HTR-8/SVneo (cell line): ENCODE results near the gene PTPN4.

Experiments
- DNase-seq: peaks from one replicate; pipeline ENCODE4 v3.0.0; 2011; ENCODE audit warnings: low spot score, mixed read lengths; ENCODE audit not compliant: insufficient read length
- FAIRE-seq: peaks from 2 replicates; lab custom pipeline; 2011; peaks lifted over from hg19 to GRCh38; lab: Jason Lieb, UNC

The PTPN4 gene

GRCh38 chr2:119841550-119841949 lies 81.8 kb downstream of the PTPN4 start:
- DNase-seq (no peak), FAIRE-seq (no peak)

DNA sequence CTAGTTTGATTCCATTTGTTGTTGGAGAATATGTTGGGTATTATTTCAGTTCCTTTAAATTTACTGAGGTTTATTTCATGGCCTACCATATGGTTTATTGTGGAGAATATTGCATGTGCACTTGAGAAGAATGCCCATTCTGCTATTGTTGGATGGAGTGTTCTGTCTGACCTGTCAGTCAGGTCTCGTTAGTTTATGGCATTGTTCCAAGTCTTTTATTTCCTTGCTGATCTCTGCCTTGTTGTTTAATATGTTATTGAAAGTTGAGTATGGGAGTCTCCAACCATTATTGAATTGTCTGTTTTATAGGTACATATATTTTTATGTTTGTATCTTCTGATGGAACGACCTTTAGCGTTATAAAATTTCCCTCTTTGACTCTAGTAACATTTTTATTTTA lies 86.3 kb downstream of the PTPN4 start:
- DNase-seq (no peak), FAIRE-seq (no peak)

- DNase-seq: no peak
- no peak for FAIRE-seq
Measured at GRCh38 chr2:119849838-119850565, 90.3 kb downstream of the PTPN4 start.

DNA sequence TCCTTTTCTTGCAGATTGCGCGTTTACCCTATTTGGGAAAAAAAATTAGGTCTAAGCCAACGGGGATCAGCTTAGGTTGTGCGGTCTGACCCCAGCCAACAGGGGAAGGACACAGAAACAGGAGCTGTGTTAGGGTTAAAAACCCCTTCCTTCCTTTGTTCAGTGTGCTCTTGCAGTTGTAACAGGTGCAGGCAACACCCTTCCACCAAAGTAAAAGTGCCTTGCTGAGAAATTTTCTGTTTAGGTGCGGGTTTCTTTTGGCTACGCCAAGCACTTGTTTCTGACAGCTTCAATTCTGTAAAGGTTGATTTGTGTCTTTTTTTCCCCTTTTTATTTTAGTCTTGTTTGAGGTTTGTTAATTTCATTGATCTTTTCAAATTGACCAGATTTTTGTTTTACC lies 92.5 kb downstream of the PTPN4 start:
- no peak for FAIRE-seq
- no peak for DNase-seq

- FAIRE-seq: no peak
Measured at GRCh38 chr2:119853777-119854399, 94.2 kb downstream of the PTPN4 start.

DNA sequence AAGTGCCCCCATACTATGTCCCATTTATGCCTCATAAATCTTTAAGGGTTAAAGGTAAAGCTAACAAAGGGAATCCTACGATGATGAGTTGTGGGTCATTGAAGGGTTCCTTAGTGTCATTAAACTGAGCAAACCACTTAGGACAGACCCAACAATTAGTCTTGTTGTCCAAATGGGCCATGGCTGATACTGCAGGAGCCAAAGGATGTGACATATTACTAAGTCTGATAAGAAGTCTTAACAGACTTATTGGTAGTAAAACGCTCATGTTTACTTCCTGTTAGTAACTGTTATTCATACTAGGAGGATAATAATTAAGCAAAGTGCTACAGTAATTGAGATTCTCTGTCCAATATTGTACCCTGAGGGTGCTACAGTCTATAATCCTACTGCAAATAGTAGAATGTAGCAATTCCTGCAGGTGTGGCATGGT lies 96.8 kb downstream of the PTPN4 start:
- FAIRE-seq (no peak), DNase-seq (no peak)

More at GRCh38 chr2:119853777-119854399, 94.2 kb downstream of the PTPN4 start:
- DNase-seq: no peak

- no peak for DNase-seq
- FAIRE-seq: no peak
Measured at GRCh38 chr2:119857742-119858141, 98.0 kb downstream of the PTPN4 start.

DNA sequence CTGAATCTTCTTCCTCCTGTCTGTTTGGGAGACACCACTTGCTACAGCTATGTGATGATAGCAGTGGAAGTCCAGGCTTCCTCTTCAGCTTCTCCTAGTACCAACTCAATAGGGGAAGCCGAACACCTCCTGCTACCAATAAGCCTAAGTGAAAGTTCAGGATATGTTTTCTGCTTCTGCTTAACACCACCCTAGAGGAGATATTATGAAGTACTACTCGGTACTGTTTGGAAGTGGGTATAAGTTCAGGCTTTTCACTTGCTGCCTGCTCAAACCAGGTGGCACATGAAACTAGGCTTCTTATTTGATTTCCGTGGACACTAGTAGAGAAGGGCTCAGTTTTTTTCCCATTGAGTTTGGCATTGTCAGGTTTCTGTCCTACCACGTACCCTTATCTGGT lies 99.8 kb downstream of the PTPN4 start:
- no peak for FAIRE-seq
- no peak for DNase-seq

- DNase-seq (no peak), FAIRE-seq (no peak)
Measured at GRCh38 chr2:119860924-119861323, 101.2 kb downstream of the PTPN4 start.

DNA sequence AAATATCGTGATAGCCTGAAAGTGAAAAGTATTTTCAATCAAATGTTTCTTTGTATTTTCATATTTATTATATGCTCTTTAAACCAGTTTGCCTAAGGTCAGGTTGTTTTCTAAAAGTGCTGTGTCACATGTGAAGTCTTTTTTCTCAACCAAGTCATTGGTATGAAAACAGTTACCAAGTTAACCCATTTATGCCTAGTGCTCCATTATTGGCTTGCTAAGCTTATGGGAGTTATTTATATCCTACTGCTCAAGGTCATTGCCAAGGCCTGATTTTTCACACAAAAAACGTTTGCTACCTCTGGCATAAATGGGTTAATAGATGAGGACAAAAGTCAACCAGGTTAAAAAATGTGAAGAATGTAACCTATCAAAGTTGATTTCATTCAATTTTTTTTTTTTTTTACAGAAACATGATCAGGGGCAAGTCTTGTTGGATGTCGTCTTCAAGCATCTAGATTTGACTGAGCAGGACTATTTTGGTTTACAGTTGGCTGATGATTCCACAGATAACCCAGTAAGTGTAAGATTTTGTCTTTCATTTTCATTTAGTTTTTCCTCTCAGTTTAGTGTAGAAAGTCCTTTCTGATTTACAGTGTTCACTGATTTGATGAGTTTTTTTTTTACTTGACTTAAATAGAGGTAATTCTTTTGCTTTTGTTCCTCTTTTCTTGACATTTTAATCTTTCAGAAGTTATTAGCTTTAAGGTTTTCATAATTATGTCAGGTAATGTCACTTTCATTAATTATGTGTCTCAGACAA lies 102.6 kb downstream of the PTPN4 start:
- FAIRE-seq (no peak), DNase-seq (no peak)

GRCh38 chr2:119864318-119864717 lies 104.6 kb downstream of the PTPN4 start:
- no peak for FAIRE-seq

DNA sequence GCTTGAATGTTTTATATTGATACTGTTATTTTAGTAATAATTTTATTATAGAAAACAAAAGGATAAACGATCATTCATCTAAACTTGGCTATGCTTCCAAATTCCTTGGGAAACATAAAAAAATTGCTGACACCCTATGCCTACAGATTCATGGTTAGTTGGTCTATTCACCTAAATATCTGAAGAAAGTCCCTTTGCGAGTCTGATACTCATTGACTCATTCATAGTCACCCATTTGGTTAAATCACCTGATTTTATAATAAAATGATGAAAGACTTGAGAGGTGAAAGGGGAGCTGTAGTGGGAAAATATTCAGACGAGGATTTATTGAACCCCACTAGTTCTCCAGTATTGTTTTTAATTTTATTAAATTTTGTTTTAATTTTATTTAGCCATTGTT lies 112.0 kb downstream of the PTPN4 start:
- no peak for FAIRE-seq
- DNase-seq: no peak

More at GRCh38 chr2:119864318-119864717, 104.6 kb downstream of the PTPN4 start:
- no peak for DNase-seq

DNA sequence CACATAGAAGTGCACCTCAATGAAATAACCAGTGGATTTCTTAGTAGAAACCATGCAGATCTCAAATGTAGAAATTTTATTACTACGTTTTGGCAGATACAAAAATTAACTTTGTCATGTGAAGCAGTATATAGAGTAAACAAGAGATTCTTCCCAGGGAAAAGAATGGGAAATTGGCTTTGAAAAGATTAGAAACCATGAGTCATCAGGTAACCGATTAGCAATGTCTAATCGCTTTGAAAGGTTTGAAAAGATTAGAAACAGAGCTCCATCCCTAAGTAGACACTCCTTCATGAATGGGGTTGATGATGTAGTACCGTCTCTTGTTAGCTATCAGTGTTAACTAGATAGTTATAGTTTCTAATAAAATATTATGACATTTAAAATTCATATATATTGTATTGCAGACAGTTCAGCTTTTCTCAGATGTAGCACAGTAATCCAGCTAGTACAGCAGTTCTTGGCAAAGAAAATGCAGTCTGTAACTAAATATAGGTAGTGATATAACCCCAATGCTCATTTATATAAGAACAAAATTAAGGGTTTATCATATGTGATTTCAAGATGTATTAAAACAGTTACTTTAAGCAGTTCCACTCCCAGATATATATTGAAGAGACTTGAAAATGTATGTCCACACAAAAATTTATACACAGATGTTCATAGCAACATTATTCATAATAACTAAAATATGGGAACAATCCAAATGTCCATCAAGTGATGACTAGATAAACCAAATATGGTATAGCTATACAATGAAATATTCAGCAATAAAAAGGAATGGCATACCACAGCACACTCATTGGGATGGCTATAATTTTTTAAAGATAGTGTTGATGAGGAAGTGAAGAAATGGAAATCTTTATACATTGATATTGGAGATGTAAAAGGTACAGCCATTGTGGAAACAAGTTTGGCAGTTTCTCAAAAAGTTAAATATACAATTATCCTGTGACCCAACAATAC lies 113.9 kb downstream of the PTPN4 start:
- FAIRE-seq (no peak), DNase-seq (no peak)

DNA sequence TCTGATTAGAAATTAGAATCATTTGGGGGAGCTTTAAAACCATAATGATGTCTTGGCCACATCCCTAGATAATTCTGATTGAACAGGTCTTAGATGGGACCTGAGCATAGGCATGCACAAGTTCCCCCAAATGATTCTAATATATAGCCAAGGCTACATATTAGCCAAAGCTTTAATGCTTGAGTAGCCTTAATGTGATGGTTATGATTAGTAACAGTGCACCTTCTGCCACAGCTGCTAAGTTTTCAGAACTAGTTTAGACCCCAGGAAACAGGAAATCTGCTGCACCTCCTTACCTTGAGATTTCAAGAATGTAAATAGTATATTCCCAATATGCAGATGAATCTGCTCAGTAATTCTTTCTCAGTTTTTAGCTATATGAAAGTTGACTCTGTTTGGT lies 119.8 kb downstream of the PTPN4 start:
- FAIRE-seq (no peak), DNase-seq (no peak)

DNA sequence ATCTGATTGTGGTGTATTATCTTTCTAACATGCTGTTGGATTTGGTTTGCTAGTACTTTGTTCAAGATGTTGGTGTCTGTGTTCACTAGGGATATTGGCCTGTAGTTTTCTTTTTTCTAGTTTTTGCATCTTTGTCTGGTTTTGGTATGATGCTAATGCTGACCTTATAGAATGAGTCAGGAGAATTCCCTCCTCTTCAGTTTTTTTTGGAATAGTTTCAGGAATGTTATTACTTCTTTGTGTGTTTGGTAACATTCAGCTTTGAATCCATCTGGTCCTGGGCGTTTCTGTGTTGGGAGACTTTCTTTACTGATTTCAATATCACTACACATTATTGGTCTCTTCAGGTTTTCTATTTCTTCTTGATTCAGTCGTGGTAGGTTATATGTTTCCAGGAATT lies 129.0 kb downstream of the PTPN4 start:
- DNase-seq (peak; percentile 7), FAIRE-seq (no peak)

DNA sequence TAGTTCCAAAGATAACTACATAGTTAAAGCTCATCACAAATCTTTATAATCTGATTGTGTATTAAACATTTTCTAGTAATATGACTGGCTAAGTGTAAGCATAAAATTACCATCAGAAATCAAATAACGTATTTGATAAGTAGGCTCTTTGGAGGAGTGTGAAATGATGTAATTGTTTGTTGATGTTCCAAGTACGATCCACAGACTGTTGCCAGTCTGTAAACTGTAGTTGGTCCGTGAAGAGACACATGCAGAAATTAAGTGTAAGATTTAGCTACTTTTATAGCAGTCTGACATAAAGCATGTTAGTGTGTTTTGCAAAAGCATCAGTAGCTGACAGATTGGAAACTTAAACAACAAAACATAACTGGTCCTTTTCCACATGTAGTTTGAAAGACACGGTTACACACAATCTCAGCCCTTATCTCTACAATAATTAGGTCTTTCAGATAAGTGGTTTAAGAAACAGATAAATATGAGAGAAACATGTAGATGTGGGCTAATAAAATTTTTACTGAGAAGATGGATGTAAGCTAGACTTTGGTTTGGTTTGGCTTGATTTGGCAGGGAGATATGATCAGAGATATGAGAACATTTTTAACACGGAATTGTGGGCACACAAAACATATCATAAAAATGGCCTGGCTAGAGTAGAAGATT lies 138.1 kb downstream of the PTPN4 start:
- FAIRE-seq (no peak), DNase-seq (no peak)

DNA sequence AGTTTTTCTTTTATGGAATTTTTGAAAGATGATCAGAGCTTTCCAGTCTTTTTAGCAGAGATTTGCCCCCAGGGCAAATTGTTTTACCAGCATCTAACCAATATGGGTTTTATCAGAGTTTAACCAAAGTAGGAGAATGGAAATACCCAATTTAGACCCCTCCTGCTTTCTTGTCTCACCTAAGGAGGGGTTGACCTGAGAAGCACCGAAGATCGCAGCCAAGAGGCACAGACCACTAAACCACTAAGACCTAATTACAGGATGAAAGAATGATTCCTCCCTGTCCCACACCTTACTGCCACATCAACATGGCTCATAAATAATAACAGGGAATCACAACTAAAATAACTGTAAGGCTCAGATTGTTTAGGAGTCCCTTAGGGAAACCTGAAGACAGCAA lies 141.3 kb downstream of the PTPN4 start:
- FAIRE-seq (no peak), DNase-seq (no peak)

DNA sequence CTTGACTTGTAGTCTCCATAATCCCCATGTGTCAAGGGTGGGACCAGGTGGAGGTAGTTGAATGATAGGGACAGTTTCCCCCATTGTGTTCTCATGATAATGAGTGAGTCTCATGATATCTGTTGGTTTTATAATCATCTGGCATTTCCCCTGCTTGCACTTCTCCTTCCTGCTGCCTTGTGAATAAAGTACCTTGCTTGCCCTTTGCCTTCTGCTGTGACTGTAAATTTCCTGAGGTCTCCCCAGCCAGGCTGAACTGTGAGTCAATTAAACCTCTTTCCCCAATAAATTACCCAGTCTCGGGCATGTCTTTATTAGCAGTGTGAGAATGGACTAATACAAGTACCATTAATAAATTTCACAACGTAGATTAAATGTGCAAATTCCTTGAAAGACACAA lies 150.8 kb downstream of the PTPN4 start:
- FAIRE-seq (peak; percentile 38), DNase-seq (no peak)

DNA sequence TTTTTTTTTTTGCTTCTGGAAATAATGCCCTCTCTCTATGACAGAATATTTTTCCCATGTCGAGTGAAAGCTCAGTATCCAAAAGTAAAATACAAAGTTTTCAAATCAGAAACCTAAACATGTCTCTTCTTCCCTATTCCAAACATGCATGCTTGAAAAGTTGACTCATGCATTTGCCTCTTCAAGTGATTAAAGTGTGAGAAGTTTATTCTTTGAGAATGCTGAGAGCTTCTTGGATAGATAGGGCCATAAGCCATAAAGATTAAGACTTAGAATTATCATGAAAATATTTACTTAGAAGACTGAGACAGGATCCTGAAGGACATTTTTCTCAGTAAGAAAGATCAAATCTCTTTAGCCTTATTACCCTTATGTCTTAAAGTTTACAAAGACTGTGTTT lies 154.5 kb downstream of the PTPN4 start:
- no peak for FAIRE-seq

GRCh38 chr2:119921825-119922224 lies 162.1 kb downstream of the PTPN4 start:
- FAIRE-seq (no peak), DNase-seq (no peak)

More for the DNA sequence above, 154.5 kb downstream of the PTPN4 start:
- no peak for DNase-seq
